ENCODE measurements around the gene SLMAP. TPM values are rescaled to one million over a fixed set of nuclear protein-coding genes. Genes with fewer than 3 reads are reported as not detected.

SLMAP gene
- total RNA-seq, 1 donor from 2014 or later: 502 TPM

- intact Hi-C loops (cut with DNase I): no loop called here
- no peaks in the 10 kb centered on the region for H3K9me3 ChIP-seq
- peaks cover 0 to 28% of the 10 kb centered on the region in 2 donors for H3K4me1 ChIP-seq
- no peaks in the 10 kb centered on the region for H3K36me3 ChIP-seq
- TF ChIP-seq, protein P1, sequence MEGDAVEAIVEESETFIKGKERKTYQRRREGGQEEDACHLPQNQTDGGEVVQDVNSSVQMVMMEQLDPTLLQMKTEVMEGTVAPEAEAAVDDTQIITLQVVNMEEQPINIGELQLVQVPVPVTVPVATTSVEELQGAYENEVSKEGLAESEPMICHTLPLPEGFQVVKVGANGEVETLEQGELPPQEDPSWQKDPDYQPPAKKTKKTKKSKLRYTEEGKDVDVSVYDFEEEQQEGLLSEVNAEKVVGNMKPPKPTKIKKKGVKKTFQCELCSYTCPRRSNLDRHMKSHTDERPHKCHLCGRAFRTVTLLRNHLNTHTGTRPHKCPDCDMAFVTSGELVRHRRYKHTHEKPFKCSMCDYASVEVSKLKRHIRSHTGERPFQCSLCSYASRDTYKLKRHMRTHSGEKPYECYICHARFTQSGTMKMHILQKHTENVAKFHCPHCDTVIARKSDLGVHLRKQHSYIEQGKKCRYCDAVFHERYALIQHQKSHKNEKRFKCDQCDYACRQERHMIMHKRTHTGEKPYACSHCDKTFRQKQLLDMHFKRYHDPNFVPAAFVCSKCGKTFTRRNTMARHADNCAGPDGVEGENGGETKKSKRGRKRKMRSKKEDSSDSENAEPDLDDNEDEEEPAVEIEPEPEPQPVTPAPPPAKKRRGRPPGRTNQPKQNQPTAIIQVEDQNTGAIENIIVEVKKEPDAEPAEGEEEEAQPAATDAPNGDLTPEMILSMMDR (IDR thresholded peaks at IDR 0.05): no peak
- no peak overlapping the region for H3K4me3 ChIP-seq
- DNase-seq (ENCODE audit: low spot score in 2 of 2): no peak
- H3K27me3 ChIP-seq: no peaks in the 10 kb centered on the region
- H3K27ac ChIP-seq: no peak overlapping the region
These were observed 64.4 kb downstream of the SLMAP start for GRCh38 chr3:57820479-57820878.

- H3K27me3 ChIP-seq: no peaks in the 10 kb centered on the region
- DNase-seq (ENCODE audit: low spot score in 2 of 2): no peak
- H3K4me1 ChIP-seq: peaks cover 0 to 19% of the 10 kb centered on the region in 2 donors
- H3K9me3 ChIP-seq: no peaks in the 10 kb centered on the region
- peak overlapping the region in 1 of 2 donors; percentile 21 for H3K27ac ChIP-seq
- no peaks in the 10 kb centered on the region for H3K36me3 ChIP-seq
- intact Hi-C loops (cut with DNase I): no loop called here
- TF ChIP-seq, protein P1 (IDR thresholded peaks at IDR 0.05): no peak
- H3K4me3 ChIP-seq: no peak overlapping the region
These were observed 65.7 kb downstream of the SLMAP start for GRCh38 chr3:57821765-57822164.

- no peak overlapping the region for H3K4me3 ChIP-seq
- H3K36me3 ChIP-seq: no peaks in the 10 kb centered on the region
- H3K4me1 ChIP-seq: peaks cover 0 to 19% of the 10 kb centered on the region in 2 donors
- no peaks in the 10 kb centered on the region for H3K9me3 ChIP-seq
- intact Hi-C loops (cut with DNase I): no loop called here
- TF ChIP-seq, protein P1 (IDR thresholded peaks at IDR 0.05): no peak
- DNase-seq (ENCODE audit: low spot score in 2 of 2): no peak
- H3K27me3 ChIP-seq: no peaks in the 10 kb centered on the region
- no peak overlapping the region for H3K27ac ChIP-seq
These were observed 66.6 kb downstream of the SLMAP start for GRCh38 chr3:57822686-57823085.

- TF ChIP-seq, protein P1 (IDR thresholded peaks at IDR 0.05): no peak
- Histone ChIP-seq H3K27ac (no peak overlapping the region), H3K36me3 (no peaks in the 10 kb centered on the region), H3K9me3 (no peaks in the 10 kb centered on the region), H3K4me1 (peaks cover 0 to 19% of the 10 kb centered on the region in 2 donors), H3K27me3 (no peaks in the 10 kb centered on the region), H3K4me3 (no peak overlapping the region)
- intact Hi-C loops (cut with DNase I): no loop called here
- DNase-seq (ENCODE audit: low spot score in 2 of 2): no peak
These were observed 69.0 kb downstream of the SLMAP start for GRCh38 chr3:57825116-57825515.

DNA sequence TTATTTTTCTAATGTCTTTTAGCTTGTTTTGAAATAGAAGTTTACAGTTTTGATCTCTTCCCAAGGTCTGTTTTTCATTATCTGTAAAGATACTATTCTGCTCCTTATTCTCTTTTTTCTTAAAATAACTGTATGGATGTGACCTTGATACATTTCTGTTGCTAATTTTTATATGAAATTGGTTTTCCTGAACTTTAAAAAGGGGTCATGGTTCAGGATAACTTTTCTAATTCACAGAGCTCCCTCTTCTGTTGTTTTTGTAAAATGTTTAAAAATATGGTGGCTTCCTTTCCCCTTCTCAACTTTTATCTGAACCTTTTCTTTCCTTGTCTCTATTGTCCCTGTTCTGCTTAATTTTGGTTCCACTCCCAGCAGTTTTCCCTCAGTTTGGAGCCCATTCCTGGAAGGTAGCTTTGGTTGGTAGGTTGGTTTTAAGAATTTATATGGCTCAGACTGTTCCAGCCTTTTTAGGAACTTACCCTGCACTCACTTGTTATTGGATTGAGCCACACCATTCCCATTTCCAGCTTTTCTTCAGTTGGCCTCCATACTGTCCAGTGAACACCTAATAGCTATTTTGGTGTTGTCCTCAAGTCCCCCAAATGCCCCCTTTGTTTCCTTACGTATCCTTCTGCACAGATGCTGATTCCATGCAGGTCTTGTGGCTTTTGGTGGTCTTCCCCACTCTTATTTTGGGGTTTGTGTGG is 70.3 kb downstream of the SLMAP start:
- Histone ChIP-seq H3K27me3 (no peaks in the 10 kb centered on the region), H3K27ac (no peak overlapping the region), H3K4me3 (no peak overlapping the region), H3K4me1 (peaks cover 0 to 13% of the 10 kb centered on the region in 2 donors), H3K9me3 (no peaks in the 10 kb centered on the region), H3K36me3 (no peaks in the 10 kb centered on the region)
- TF ChIP-seq, protein P1 (IDR thresholded peaks at IDR 0.05): peak in 1 of 3 experiments; percentile 24
- intact Hi-C loops (cut with DNase I): no loop called here
- DNase-seq (ENCODE audit: low spot score in 2 of 2): no peak

Data from ascending aorta (tissue), 2 donors.